Smooth muscle cell of the coronary artery (primary cell): ENCODE measurements around the gene MAP9. TPM values are rescaled to one million over a fixed set of nuclear protein-coding genes. Genes with fewer than 3 reads are reported as not detected.

ENCODE experiments used
- total RNA-seq: library from RNA; depleted of rRNA; stranded (reverse); fragments of >200 nt; gene quantifications from 2 replicates; pipeline ENCODE4 v1.2.3, GENCODE V29; 2014; ENCODE audit warnings: low replicate concordance

Gene MAP9
- total RNA-seq: 2.1 and 5.7 TPM in 2 replicates

DNA sequence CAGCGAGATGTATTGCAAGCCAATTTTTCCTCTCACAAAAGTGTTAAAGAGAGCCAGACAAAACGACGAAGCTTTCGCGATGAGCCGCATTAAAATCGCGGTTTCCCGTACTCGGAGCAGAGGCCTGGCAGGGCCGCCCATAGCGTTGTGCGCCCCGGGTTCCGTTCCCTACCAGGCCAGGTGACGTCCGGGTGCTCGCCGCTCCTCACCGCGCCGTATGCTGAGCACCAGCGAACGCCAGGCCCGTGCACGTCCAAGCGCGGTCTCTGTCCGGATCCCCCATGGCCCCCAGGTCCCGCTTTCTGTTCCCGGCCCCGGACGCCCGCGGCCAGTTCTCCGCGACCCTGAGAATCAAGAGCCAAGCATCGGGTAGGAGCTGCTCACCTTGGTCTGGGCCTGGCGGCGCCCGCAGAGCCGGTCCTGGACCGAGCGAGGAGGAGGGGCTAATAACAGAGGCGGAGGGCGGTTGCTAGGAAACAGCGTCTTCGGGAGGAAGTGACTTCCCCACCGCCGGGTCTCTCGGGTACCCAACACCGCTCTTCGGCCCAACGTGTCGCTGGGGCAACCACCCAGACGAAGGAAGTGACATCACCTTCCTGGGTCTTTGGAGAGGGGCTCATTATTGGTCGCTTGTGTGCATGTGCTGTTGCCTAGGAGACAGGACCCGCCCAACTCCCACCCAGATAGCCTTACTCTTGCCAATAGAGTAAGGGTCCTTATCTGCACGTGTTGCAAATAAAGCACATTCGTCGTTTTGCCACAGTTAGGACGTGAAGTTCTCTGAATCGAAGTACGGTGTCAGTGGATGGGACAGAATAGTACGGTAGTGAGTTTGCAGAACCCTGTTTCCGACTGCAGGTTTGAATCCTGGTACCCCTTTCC lies at the start of gene MAP9:
TSS of gene MAP9 (minus strand) at position 579 of the 882 bp plus-strand sequence. CDS start 1,115 bp downstream, outside the sequence.

Other genes with a start within 250 kb of the MAP9 start
- gene NPY2R, start 168.3 kb downstream of the MAP9 start, total RNA-seq: under 0.01 TPM in 1 of 2 replicates, not detected in the other